GM18502 (cell line): ENCODE measurements around the gene SMIM45.

Experiments
- ATAC-seq: cut with Tn5 transposase; IDR thresholded peaks from one replicate; pipeline ENCODE4 v1.9.1; 2021; ENCODE audit warnings: mild to moderate bottlenecking; ENCODE audit not compliant: unreplicated experiment, poor library complexity

SMIM45 gene

DNA sequence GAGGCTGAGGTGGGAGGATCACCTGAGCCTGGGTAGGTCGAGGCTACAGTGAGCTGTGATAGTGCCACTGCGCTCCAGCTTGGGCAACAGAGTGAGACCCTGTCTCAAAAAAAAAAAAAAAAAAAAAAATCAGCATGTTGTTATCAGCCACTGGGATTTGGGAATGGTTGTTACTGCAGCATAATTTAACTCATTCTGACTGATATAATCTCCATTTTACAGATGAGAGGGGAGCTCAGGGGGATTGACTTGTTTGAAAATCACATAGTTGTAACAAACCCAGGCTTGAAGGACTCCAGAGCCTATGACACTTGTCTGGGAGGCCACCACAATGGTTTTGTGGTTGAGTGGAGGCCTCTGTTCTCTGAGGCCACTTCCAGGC, 14.3 kb downstream of the SMIM45 start:
- no peak for ATAC-seq

DNA sequence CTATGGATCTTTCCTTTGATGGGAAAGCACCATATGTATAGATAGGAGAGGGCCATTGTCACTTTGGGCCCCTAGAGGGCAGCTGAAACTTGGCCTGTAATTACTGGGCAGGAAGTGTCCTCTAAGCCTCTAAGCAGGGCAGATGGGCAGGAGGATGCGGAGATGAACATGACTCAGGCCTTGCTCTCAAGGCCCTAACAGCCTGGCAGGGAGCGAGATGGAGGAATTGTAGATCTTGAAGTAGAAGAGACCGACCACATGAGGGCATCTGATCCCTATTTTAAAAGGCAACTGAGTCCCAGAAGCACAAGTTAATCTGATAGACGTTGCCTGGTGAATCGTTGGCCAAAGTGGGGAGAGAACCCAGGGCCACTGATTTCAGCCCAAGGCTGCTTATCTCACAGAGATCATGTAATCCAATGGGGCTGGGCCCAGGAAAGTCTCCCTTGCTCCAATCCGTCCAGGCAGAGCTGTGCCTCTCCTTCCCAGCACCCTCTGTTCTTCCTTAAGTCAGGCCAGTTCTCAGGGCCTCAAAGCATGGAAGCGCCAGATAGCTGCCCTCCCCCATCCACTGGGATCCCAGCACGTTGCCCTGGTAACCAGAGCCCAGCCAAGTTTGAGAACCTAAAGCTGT, 14.8 kb downstream of the SMIM45 start:
- ATAC-seq: no peak

DNA sequence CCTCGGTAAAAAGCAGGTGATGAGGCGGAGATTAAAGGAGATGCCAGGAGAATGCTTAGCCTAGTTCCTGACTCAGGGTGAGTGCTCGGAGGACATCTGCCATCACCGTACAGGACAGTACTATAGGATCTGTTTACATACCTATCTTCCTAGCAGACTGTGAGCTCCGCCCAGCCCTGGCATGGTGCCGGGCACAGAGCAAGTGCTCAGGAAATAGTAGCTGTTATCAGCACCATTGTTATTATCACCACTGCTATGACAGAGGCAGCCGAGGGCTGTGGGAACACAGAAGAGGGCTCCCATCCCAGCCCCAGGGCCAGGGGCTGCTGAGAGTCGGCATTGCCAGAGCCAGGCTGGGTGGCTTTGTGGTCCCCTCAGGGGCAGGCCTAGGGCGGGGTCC, 16.7 kb downstream of the SMIM45 start:
- no peak for ATAC-seq

DNA sequence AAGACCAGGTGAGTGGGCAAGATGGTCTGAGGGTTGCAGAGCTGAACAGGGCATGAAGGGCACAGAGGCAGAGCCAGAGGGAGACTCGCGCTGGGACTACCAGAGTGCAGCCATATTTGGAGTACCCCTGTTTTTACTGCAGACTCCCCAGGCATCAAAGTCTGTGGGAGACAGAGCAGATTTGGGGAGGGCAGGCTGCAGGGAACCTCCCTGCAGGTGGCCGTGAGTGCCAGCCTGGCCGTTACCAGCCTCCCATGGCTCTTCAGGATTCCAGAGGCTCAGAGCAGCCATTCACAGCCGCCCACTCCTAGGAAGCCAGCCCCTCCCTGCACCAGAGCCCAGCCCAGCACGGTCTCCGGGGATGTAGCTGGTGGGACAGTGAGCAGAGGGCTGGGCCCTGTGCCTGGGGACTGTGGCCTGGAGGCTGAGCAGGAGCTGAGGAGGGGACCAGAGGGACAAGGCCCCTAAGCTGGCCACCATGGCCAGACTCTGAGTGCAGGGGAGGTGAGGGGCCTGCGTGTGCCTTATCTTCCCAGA, 17.2 kb downstream of the SMIM45 start, which contains the start of gene SEPTIN3:
Gene SEPTIN3 (plus strand): TSS at position 334 of the 537 bp plus-strand sequence. CDS start 2,050 bp downstream, outside the sequence.
- ATAC-seq: no peak

DNA sequence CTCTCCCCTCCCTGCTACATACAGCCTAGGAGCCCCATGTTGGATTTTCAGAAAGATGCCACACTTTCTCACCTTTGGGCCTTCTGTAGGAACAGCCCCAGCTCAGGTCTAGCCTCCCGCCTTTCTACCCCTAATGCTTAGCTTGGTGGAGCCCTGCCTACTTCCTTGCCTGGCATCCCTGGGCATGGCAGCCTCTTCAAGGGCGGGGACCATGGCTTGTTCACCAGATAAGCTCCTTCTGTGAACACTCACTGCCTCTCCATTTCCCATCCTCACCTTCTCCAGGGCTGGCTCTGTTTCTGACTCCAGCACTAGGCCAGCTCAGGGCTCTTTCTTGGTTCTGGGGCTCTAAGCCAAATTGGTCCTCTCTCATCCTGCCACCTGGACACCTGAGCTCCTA, 18.7 kb downstream of the SMIM45 start:
- ATAC-seq: no peak

DNA sequence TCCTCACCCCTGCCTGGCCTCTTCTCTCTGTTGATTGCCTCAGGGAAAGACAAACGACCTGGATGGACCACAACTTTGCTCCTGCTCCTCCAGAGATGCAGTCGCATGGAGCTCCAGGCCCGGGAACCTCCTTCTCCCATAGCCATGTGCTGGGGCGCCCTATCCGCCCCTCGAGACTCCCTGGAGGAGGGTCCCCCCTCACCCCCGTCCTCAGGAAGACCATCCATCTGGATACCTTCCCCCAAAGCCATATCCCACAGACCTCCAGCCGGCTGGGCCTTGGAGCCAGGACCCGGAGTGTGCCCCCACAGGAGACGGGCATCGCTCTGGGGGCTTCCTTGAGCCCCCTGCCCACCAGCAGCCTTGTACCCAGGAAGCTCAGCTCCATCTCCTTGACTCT, 19.5 kb downstream of the SMIM45 start:
- ATAC-seq: no peak

DNA sequence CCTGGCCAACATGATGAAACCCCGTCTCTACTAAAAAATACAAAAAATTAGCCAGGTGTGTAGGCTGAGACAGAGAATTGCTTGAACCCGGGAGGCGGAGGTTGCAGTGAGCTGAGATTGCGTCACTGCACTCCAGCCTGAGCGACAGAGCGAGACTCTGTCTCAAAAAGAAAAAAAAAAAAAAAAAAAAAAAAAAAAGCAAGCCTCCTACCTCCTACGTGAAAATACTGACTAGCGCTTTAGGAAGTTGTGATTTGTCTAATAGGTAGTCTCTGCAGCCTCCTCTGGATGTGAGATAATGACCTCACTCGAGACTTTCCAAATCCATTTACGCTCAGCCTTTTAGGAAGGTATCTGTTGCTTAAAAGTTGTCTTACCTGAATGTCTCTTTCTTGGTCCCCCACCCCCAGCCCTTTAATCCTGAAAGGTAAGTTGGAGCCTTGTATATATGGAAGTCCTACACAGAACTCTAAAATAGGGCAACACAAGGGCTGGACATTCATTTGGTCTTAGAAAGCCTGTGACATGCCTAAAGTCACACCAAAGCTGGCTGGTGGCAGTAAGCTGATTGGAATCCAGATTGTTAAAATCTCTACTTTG, 22.8 kb downstream of the SMIM45 start:
- ATAC-seq: no peak

DNA sequence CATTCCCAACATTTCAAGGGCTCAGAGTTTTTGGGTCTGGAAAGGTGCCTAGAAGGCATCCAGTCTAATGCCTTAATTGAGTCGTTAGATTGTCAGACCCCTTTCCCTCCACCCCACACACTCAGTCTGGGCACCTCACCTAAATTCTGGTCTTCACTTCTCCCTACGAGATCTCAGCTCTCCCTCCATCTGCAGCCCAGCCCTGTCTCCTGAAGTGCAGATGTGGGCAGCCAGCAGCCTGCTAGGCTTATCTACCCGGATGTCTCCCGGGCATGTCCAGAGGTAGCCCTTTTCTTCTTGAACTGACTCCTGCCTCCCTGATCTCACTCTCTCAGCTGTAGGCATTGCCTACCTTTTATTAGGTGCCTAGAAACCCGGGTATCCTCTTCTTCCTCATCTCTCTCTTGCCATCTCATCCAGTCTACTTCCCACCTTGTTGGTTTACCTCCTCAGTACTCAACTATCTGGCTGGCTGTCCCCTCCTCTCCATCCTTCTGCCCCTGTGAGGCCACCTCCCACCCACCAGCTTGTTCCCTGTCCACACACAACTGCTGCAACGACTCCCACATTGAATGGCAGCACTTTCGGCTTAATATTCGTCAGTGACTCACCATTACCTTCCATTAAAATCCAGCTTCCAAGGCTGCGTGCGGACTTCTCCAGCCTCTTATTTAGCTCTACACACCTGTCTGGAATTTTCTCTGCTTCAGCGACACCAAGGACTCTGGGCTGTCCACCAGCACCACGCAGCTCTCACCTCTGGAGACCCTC, 23.5 kb downstream of the SMIM45 start:
- no peak for ATAC-seq

DNA sequence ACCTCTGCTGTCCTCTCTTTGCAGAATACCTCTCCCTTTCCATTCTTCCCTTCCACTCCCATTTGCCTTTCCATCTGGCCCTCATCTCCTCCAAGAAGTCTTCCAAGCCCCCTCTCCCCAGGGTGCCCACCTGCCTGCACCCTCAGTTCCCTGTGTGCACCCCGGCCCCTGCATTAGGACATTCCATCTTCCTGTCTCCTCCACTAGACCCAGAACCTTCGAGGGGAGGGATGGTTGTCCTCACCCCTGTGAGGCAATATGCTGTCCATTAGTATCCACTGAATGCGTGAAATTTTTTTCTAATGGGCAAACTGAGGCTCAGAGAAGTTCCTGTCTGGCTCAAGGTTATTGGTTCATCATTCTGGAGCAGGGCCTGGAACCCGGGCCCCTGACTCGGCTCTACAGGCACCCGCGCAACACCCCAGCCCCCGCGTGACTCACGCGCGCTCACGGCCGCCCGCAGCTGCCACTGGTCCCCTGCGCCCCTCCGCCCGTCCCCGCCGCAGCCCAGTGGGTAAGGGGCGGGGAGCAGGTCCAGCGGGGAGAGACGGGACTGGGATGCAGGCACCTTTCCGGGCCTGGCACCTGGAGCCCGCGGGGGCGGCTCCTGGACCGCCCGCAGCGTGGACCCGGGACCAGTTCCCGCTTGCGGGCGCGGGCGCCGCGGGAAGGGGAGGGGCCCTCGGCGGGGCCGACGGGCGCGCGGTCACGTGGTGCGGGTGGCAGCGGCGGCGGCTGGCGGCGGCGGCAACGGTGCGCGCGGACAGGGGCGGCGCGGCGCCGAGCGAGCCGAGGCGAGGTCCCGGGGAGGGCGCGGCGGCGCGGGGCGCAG, 24.3 kb downstream of the SMIM45 start:
- no peak for ATAC-seq

DNA sequence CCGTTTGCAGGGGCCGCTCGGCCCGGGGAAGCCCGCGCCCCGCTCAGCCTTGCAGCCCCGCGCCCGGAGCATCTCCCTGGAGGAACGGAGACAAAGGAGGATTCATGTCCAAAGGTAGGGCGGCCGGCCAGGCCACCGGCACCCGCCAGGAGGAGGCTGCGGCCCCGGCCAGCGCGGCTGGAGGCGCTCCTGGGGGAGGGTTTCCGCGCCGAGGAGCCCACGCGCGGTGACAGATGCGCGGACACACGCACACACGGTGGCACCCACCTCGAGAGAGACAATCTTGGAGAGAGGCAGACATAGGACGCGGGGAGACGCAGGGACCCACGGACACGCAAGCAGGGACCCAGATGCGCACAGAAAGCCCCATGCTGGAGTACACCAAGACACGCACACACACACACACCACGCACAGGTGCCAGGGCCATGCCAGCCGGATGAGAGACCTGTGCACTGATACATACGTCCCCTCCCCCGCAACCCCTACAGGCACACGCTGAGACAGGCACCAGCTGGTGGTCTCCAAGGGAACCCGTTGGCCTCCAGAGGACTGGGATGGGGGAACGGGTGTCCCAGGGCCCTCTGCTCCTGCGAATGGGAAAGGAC, 25.1 kb downstream of the SMIM45 start:
- ATAC-seq: no peak

DNA sequence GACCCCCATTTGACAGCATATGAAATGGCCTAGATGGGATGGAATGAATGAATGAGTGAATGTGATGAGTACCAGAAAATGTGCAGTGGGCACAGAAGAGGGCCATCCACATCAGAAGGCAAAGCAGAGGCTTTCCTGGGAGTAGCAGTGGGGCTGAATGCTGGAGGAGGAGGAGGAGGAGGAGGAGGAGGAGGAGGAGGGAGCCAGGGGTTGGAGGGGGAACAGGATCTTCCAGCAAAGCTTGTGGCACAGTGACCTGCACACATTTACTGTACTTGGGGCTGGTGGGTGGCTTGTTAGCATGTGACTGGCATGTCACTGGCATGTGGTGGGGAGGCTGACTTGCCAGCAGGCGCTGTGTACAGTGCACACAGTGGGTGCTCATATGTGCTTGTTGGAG, 26.8 kb downstream of the SMIM45 start:
- ATAC-seq: no peak

DNA sequence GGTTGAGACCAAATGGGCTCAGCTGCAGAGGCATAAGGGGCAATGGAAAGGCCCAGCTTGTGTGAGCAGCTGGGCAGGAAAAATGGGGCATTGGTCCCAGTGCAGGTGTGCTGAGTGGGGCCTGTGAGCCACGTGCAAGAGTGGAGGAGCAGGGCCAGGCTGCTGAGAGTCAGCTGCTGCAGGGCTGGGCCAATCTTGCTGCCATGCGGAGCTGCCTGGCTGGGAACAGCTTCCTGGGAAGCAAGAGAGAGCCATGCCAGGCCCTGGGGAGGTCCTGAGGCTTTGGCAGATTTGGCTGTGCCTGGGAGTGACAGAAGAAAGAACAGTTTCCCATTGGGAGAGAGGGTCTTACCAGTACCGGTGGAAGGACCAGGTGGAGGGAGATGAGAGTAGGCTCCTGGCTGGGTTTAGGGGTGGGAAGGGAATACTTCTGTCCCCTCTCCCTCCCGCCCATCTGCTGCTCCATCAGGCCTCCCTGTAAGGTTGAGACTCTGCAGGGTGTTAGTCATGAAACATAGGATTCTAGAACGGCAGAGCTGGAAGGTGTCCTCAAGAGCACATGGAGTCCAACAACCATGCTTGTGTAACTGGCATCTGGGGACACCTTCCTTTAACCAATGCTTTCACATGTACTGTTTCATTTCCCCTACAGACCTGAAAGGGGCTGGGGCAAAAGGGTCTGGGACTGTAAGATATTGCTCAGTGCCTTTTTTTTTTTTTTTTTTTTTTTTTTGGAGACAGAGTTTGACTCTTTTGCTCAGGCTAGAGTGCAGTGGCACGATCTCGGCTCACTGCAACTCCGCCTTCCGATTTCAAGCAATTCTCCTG, 27.7 kb downstream of the SMIM45 start:
- no peak for ATAC-seq

DNA sequence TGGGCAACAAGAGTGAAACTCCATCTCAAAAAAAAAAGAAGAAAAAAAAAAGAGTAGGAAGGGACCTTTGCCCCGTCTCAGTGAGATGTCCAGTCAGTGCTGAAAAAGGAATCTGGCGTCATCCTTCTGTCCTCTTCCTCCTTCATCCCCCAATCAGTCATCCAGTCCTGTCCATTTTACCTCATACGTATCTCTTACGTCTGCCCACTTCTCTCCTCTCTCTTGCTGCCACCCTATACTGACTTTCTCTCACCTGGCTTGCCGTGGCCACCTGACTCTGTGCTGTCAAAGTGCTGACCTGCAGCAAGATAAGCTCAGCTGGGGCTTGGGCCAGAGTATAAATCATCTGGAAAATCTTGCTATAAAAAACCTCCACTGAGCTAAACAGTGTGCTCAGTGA, 30.9 kb downstream of the SMIM45 start:
- no peak for ATAC-seq

DNA sequence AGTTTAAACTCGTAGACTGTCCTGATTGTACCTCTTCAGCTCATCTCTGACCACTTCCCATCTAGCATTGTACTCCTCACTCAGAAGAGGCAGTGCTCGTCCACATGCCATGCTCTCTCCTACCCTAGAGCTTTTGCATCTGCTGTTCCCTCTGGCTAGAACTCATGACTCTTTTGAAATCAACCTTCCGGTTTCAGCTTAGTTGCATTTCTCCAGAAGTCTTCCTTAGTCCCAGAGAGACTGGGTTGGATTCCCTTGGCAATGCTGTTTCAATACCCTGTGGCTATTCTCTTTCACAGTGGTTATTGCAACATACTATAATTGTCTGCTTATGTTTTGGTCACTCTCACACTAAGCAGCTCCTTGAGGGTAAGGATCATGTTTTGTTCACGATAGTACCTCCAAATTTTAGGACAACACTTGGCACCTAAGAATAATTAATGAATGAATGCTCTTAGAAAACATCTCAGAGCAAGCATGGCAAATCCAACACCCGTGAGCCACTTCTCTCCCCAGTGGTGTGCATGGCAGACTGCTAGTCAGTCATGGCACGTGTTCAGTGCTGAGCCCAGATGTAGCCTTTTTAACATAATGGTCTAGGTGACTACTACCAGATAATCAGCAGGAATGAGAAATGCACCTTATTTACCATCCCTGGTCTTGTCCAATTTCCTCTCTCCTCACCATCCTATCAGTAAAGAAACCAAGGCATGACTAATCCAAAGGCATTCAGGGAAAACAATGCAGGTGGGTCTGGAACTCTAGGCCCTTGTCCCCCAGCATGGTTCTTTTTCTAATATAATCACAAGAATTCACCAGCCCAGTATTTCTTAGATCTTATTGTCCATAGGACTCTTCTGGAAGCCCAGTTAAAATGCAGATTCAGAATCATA, 31.8 kb downstream of the SMIM45 start:
- no peak for ATAC-seq

DNA sequence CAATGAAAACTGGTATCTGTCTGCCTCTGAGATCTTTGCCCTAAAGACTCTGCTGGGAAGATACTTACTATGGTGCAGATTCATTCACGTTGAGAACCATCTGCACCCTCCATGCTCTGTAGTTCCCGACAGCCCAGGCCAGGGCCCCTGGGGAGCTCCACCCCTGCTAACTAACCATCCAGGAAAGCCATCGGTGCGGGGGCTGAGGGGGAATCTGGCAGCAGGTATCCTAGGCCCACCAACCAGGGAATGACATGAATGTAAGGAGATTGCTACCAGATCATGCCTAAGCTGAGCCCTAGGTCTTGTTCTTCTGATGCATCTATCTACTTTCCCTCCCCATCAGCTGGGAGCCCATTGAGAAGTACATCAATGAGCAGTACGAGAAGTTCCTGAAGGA, 35.3 kb downstream of the SMIM45 start:
- ATAC-seq: no peak

DNA sequence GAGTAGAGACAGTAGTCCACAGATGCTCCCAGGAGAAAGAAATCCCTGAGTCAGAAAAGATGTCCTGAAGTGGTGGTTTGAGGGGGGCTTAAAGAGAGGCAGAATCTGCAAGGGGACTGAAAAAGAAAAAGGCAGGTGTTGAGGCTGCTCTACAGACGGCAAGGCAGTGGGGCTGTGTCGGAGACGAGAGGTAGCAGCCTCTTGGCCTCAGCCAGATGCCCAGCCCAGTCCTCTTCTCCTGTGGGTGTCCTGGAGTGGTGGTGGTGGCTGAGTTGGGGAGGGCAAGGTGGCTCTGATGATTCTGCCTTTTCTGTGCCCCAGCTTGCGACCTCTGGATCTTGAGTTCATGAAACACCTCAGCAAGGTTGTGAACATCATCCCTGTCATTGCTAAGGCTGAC, 37.3 kb downstream of the SMIM45 start:
- no peak for ATAC-seq

DNA sequence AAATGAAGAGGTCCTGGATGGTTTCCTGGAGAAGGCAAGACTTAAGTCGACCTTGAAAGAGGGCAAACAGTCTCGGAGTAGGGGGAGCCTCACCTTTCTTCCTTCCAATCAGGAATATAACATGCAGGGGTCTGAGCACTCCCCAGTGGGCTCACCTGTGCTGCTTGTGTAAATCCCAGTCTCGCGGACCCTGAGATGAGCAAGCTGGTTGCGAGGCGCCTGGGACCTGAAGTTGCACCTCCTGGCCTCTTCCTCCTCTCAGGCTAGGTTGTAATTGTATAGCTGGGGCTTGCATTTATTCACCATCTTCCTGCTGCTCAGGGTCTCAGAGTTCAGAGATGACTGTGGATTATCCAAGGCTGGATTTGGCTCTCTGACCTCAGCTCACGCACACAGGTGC, 39.2 kb downstream of the SMIM45 start:
- no peak for ATAC-seq

DNA sequence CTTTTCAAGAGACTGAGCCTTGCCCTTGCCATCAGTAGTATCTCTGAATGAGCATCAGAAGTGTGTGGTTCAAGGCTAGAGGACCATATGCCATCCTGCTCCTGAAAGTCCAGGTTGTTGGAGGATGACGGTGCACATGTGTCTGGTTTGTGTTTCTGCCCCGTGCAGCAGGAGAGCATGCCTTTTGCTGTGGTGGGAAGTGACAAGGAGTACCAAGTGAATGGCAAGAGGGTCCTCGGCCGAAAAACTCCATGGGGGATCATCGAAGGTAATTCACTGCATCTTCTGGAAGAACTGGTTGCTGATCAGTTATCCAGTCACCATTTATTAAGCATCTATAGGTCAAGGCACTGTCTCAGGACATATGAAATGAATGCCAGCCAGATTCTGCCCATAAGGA, 40.5 kb downstream of the SMIM45 start:
- no peak for ATAC-seq
